ENCODE measurements around the gene UQCRHL. TPM values are rescaled to one million over a fixed set of nuclear protein-coding genes. Genes with fewer than 3 reads are reported as not detected.
A peak's percentile ranks its signal among the peaks of the same experiment; 100 is the strongest.
"Not testable (repeated sequence)": the region's sequence is repeated elsewhere in the genome, so short reads cannot be mapped to it uniquely, and the experiment has no call there.

UQCRHL gene
- total and polyA plus RNA-seq, 2 experiments from 2014 or later, result 2.3 to 3.0 TPM

DNA sequence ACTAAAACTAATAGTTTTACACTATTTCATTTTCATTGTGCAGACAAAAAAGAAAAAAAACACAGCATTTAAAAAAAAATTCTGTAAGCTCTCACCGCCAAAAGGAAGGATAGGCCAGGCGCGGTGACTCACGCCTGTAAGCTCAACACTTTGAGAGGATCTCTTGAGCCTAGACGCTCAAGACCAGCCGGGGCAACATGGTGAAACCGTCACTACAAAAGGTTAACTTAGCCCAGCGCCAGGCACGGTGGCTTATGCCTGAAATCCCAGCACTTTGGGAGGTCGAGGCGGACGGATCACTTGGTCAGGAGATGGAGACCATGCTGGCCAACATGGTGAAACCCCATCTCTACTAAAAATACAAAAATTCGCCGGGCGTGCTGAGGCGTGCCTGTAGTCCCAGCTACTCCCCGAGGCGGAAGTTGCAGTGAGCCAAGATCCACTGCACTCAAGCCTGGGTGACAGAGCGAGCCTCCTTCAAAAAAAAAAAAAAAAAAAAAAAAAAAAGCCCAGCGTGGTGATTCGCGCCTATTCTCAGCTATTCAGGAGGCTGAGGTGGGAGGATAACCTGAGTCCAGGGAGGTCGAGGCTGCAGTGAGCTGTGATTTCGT, 25.7 kb upstream of the UQCRHL start:
- H3K4me1 ChIP-seq (ENCODE audit: insufficient read depth), result peaks cover 13% of the 10 kb centered on the region
- no peaks in the 10 kb centered on the region for H4K20me1 ChIP-seq (replicated peaks; ENCODE audit: insufficient read depth)
- H3F3A ChIP-seq (replicated peaks; ENCODE audit: low read depth), result peaks cover 9% of the 10 kb centered on the region; the same call in 1 of the 2 replicates
- peaks cover 7% of the 10 kb centered on the region; the same call in 1 of the 2 replicates for H3K79me2 ChIP-seq (replicated peaks; ENCODE audit: insufficient read depth)
- Mint-ChIP-seq H3K4me1 (peaks cover 36% of the 10 kb centered on the region), H3K27ac (no peak overlapping the region), H3K36me3 (ENCODE audit: low read depth) (peaks cover 15% of the 10 kb centered on the region), H3K9me3 (no peaks in the 10 kb centered on the region), H3K4me3 (peak overlapping the region; percentile 92), H3K27me3 (ENCODE audit: insufficient read depth, low read depth, poor library complexity) (peaks cover 28% of the 10 kb centered on the region)
- H3K27me3 ChIP-seq (ENCODE audit: insufficient read depth), result peaks cover 8% of the 10 kb centered on the region; the same call in 1 of the 2 replicates
- peak overlapping the region; percentile 86 for H3K4me3 ChIP-seq
- no peaks in the 10 kb centered on the region for H3K36me3 ChIP-seq (ENCODE audit: insufficient read depth)
- DNase-seq (ENCODE audit: low spot score) (peak; percentile 35), ATAC-seq (no peak)
- H3K4me2 ChIP-seq, result peak overlapping the region; percentile 80; the same call in 1 of the 2 replicates
- H3K9me2 ChIP-seq (ENCODE audit: insufficient read depth), result no peaks in the 10 kb centered on the region
- H2AFZ ChIP-seq, result no peak overlapping the region
- TF ChIP-seq ZNF114 (CRISPR knock-in tag; IDR thresholded peaks at IDR 0.05), result no peak
- peak overlapping the region; percentile 100; the same call in 1 of the 2 replicates for H3K27ac ChIP-seq (ENCODE audit: low read depth)

DNA sequence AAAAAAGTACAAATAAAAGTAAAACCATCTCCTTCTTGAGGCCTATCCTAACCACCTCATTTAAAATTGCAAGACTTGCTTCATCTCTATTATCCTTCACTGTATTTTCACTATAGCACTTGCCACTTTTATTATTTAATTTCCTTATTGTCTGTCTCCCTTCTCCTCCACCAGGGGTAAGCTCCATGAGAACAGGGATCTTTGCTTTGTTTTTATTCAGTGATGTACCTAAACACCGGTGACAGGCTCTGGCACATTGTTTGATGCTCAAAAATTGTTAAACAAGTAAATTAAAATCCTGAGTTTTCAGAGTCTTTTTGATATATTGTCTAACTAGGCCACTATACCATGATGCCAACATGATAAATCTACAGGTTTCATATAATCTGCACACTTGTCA, 22.8 kb upstream of the UQCRHL start:
- Mint-ChIP-seq H3K27me3 (ENCODE audit: insufficient read depth, low read depth, poor library complexity) (peaks cover 13% of the 10 kb centered on the region), H3K4me3 (no peak overlapping the region; the same call in 2 of the 3 replicates), H3K4me1 (peaks cover 29% of the 10 kb centered on the region), H3K9me3 (no peaks in the 10 kb centered on the region), H3K27ac (no peak overlapping the region), H3K36me3 (ENCODE audit: low read depth) (peaks cover 15% of the 10 kb centered on the region)
- peaks cover 7% of the 10 kb centered on the region; the same call in 1 of the 2 replicates for H3K79me2 ChIP-seq (replicated peaks; ENCODE audit: insufficient read depth)
- H3K4me1 ChIP-seq (ENCODE audit: insufficient read depth), result peaks cover 17% of the 10 kb centered on the region
- H3K4me2 ChIP-seq, result 0 out of 2 replicates have a peak overlapping the region, but pooled peaks have one; percentile 18
- H3K4me3 ChIP-seq, result no peak overlapping the region
- H3F3A ChIP-seq (replicated peaks; ENCODE audit: low read depth), result peaks cover 4% of the 10 kb centered on the region; the same call in 1 of the 2 replicates
- no peaks in the 10 kb centered on the region for H3K9me2 ChIP-seq (ENCODE audit: insufficient read depth)
- ATAC-seq (peak; percentile 3; the same call in 1 of the 3 replicates), DNase-seq (ENCODE audit: low spot score) (peak; percentile 44)
- no peaks in the 10 kb centered on the region for H4K20me1 ChIP-seq (replicated peaks; ENCODE audit: insufficient read depth)
- no peak for TF ChIP-seq EZH2 (IDR thresholded peaks at IDR 0.05; ENCODE audit: low read depth, unreplicated experiment)
- TF ChIP-seq, protein P1, sequence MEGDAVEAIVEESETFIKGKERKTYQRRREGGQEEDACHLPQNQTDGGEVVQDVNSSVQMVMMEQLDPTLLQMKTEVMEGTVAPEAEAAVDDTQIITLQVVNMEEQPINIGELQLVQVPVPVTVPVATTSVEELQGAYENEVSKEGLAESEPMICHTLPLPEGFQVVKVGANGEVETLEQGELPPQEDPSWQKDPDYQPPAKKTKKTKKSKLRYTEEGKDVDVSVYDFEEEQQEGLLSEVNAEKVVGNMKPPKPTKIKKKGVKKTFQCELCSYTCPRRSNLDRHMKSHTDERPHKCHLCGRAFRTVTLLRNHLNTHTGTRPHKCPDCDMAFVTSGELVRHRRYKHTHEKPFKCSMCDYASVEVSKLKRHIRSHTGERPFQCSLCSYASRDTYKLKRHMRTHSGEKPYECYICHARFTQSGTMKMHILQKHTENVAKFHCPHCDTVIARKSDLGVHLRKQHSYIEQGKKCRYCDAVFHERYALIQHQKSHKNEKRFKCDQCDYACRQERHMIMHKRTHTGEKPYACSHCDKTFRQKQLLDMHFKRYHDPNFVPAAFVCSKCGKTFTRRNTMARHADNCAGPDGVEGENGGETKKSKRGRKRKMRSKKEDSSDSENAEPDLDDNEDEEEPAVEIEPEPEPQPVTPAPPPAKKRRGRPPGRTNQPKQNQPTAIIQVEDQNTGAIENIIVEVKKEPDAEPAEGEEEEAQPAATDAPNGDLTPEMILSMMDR (conservative IDR thresholded peaks at IDR 0.05; ENCODE audit: low read depth in 2 of 2), result peak in 1 of 2 experiments; percentile 31; a peak in 2 of 4 replicates
- no peak overlapping the region for H2AFZ ChIP-seq
- H3K36me3 ChIP-seq (ENCODE audit: insufficient read depth), result no peaks in the 10 kb centered on the region
- H3K27ac ChIP-seq (ENCODE audit: low read depth), result no peak overlapping the region
- H3K27me3 ChIP-seq (ENCODE audit: insufficient read depth), result no peaks in the 10 kb centered on the region

DNA sequence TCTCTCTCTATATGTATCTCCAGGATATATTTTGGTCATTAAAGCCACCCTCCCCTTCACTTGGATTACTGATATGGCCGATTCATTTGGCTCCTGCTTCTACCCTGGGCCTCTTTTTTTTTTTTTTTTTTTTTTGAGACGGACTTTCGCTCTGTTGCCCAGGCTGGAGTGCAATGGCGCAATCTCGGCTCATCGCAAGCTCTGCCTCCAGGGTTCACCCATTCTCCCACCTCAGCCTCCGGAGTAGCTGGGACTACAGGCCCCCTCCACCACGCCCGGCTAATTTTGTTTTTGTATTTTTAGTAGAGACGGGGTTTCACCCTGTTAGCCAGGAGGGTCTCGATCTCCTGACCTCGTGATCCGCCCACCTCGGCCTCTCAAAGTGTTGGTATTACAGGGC, 21.5 kb upstream of the UQCRHL start:
- Mint-ChIP-seq H3K36me3 (ENCODE audit: low read depth) (peaks cover 15% of the 10 kb centered on the region), H3K4me1 (peaks cover 29% of the 10 kb centered on the region)
- not testable (repeated sequence) for H2AFZ ChIP-seq; H3K27me3 Mint-ChIP-seq (ENCODE audit: insufficient read depth, low read depth, poor library complexity); H3K9me3 Mint-ChIP-seq; H3K27ac ChIP-seq (ENCODE audit: low read depth); H3K9me2 ChIP-seq (ENCODE audit: insufficient read depth); ATAC-seq; DNase-seq (ENCODE audit: low spot score); H3K36me3 ChIP-seq (ENCODE audit: insufficient read depth); H4K20me1 ChIP-seq (replicated peaks; ENCODE audit: insufficient read depth); H3F3A ChIP-seq (replicated peaks; ENCODE audit: low read depth); H3K27me3 ChIP-seq (ENCODE audit: insufficient read depth); H3K79me2 ChIP-seq (replicated peaks; ENCODE audit: insufficient read depth); H3K4me3 Mint-ChIP-seq; H3K27ac Mint-ChIP-seq; H3K4me2 ChIP-seq; H3K4me3 ChIP-seq
- H3K4me1 ChIP-seq (ENCODE audit: insufficient read depth), result peaks cover 17% of the 10 kb centered on the region

DNA sequence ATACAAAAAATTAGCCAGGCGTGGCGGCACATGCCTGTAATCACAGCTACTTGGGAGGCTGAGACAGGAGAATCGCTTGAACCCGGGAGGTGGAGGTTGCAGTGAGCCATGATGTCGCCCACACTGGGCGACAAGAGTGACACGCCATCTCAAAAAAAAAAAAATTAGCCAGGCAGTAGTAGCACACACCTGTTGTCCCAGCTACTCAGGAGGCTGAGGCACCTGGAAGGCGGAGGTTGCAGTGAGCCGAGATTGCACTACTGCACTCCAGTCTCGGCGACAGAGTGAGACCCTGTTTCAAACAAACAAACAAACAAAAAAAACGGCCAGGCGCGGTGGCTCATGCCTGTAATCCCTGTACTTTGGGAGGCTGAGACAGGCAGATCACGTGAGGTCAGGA, 20.1 kb upstream of the UQCRHL start:
- peaks cover 17% of the 10 kb centered on the region for H3K4me1 ChIP-seq (ENCODE audit: insufficient read depth)
- not testable (repeated sequence) for H3K27me3 Mint-ChIP-seq (ENCODE audit: insufficient read depth, low read depth, poor library complexity); H3K4me2 ChIP-seq; H4K20me1 ChIP-seq (replicated peaks; ENCODE audit: insufficient read depth); H3F3A ChIP-seq (replicated peaks; ENCODE audit: low read depth); H3K9me3 Mint-ChIP-seq; DNase-seq (ENCODE audit: low spot score); H3K9me2 ChIP-seq (ENCODE audit: insufficient read depth); H3K79me2 ChIP-seq (replicated peaks; ENCODE audit: insufficient read depth); H3K4me3 ChIP-seq; H3K27ac ChIP-seq (ENCODE audit: low read depth); H3K27ac Mint-ChIP-seq; ATAC-seq; H3K4me3 Mint-ChIP-seq; H2AFZ ChIP-seq; H3K36me3 Mint-ChIP-seq (ENCODE audit: low read depth); H3K36me3 ChIP-seq (ENCODE audit: insufficient read depth); H3K27me3 ChIP-seq (ENCODE audit: insufficient read depth)
- peaks cover 22% of the 10 kb centered on the region for H3K4me1 Mint-ChIP-seq
